Measurements from ENCODE around the gene GRM4.

DNA sequence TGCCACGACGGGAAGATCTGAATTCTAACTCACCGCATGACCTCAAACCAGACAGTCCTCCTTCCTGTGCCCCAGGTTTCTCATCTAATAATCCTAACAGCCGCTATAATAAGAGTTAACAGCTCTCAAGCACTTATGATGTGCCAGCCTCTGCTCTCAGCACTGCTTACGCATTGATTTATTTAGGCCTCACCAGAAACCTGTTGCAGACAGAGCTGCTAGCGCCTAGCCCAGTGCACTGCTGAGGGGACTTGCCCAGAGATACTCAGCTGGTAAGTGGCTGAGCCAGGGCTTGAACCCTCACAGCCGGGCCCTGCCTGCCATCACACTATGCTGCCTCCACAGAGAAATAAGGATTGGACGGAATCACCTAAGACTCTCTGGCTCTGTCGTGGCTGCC, 37.7 kb downstream of the GRM4 start:
- TF ChIP-seq, protein P1, sequence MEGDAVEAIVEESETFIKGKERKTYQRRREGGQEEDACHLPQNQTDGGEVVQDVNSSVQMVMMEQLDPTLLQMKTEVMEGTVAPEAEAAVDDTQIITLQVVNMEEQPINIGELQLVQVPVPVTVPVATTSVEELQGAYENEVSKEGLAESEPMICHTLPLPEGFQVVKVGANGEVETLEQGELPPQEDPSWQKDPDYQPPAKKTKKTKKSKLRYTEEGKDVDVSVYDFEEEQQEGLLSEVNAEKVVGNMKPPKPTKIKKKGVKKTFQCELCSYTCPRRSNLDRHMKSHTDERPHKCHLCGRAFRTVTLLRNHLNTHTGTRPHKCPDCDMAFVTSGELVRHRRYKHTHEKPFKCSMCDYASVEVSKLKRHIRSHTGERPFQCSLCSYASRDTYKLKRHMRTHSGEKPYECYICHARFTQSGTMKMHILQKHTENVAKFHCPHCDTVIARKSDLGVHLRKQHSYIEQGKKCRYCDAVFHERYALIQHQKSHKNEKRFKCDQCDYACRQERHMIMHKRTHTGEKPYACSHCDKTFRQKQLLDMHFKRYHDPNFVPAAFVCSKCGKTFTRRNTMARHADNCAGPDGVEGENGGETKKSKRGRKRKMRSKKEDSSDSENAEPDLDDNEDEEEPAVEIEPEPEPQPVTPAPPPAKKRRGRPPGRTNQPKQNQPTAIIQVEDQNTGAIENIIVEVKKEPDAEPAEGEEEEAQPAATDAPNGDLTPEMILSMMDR (IDR thresholded peaks at IDR 0.05; ENCODE audit: low read depth, low read length): no peak
- TF ChIP-seq, protein P2, sequence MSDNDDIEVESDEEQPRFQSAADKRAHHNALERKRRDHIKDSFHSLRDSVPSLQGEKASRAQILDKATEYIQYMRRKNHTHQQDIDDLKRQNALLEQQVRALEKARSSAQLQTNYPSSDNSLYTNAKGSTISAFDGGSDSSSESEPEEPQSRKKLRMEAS (IDR thresholded peaks at IDR 0.05; ENCODE audit: low read depth, low read length): no peak
- TF ChIP-seq POLR2A (IDR thresholded peaks at IDR 0.05; ENCODE audit: extremely low read depth, insufficient read length): no peak

Measured in NB4 (cell line).